Activated naive CD4-positive, alpha-beta T cell treated with anti-CD3 and anti-CD28 coated beads, Interleukin-2, amount 50 U/mL, for 72 hours (primary cell): ENCODE measurements around the gene RASL10B. TPM values are rescaled to one million over a fixed set of nuclear protein-coding genes. Genes with fewer than 3 reads are reported as not detected.
A peak's percentile ranks its signal among the peaks of the same experiment; 100 is the strongest.
"Not testable (repeated sequence)": the region's sequence is repeated elsewhere in the genome, so short reads cannot be mapped to it uniquely, and the experiment has no call there.

Experiments used
- ATAC-seq, 2 donors: fragments of 150-1000 bp; cut with Tn5 transposase; 2 replicates each; pipeline ENCODE4 v1.10.0; 2021; ENCODE audit warnings: mild to moderate bottlenecking in 2 of 2, moderate library complexity in 2 of 2
- DNase-seq, 2 donors: peaks; one replicate each; pipeline ENCODE4 v3.0.0; 2021 to 2022; ENCODE audit warnings: low spot score in 2 of 2
- H3K27ac Mint-ChIP-seq, 2 donors: one replicate each; pipeline ENCODE4 v1.8.0; 2022; ENCODE audit warnings: mild to moderate bottlenecking in 2 of 2, mixed read lengths in 2 of 2
- H3K36me3 Mint-ChIP-seq, 2 donors: one replicate each; pipeline ENCODE4 v1.8.0; 2022; ENCODE audit warnings: mixed read lengths in 2 of 2
- H3K9me3 Mint-ChIP-seq, 2 donors: one replicate each; pipeline ENCODE4 v1.8.0; 2022; ENCODE audit warnings: mixed read lengths in 2 of 2
- total RNA-seq, 2 donors: library from RNA; stranded (reverse); gene quantifications; one replicate each; pipeline ENCODE4 v1.2.3, GENCODE V29; 2022

Gene RASL10B, protein sequence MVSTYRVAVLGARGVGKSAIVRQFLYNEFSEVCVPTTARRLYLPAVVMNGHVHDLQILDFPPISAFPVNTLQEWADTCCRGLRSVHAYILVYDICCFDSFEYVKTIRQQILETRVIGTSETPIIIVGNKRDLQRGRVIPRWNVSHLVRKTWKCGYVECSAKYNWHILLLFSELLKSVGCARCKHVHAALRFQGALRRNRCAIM
- 1 to 10 TPM in 1 of 2 donors, not detected in 1; 1.1 TPM for total RNA-seq

- H3K9me3 Mint-ChIP-seq = no peaks in the 10 kb centered on the region
- no peaks in the 10 kb centered on the region for H3K36me3 Mint-ChIP-seq
- DNase-seq (peak in 1 of 2 donors; percentile 54), ATAC-seq (peak; percentile 54 to 76)
- H3K27ac Mint-ChIP-seq = peak within 1 kb of the TSS in 1 of 2 donors; percentile 58
Measured at GRCh38 chr17:35731239-35731916, at the start of gene RASL10B. Gene RASL10B (plus strand): TSS chr17:35731639. CDS start chr17:35735185, 3,546 bp downstream.

- DNase-seq = no peak
- Mint-ChIP-seq H3K27ac (no peak overlapping the region), H3K36me3 (peaks cover 18 to 51% of the 10 kb centered on the region in 2 donors), H3K9me3 (no peaks in the 10 kb centered on the region)
- no peak for ATAC-seq
Measured at GRCh38 chr17:35683591-35683990, 47.8 kb upstream of the RASL10B start.

DNA sequence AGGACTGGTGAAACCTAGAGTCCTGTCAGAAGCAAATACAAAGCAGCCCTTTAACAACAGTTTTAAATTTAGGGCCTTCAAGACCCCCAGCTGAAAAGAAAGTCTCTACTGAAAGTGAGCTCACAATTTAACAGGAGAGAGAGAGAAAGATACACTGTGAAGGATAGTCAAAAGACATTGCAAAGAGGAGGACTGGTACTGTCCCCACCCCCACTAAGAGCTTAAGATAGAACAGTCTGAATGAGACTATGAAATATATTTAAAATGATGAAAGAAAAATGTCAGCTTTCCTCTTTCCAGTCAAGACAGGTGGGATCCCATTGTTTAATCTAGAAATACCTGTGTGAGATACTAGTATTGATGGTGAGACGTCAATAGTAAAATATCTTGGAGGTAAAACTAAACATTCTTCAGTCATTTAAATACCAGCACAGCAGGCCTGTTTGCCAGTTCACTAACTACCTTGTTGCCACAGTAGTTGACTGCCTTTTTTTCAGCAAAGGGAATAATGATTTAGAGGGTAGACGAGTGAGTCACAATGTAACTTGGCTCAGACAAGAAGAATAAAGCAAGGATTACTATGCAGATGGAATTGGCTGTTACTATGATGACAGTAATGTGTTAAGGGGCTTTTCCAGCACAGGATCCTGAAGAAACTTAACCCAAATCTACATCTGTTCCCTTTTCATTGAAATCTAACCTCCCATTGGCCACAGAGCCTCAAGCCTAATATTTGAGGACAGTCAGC, 47.2 kb upstream of the RASL10B start:
- H3K27ac Mint-ChIP-seq = no peak overlapping the region
- DNase-seq (no peak), ATAC-seq (no peak)
- peaks cover 20 to 51% of the 10 kb centered on the region in 2 donors for H3K36me3 Mint-ChIP-seq
- H3K9me3 Mint-ChIP-seq = no peaks in the 10 kb centered on the region

GRCh38 chr17:35692512-35693210, 38.8 kb upstream of the RASL10B start:
- no peaks in the 10 kb centered on the region for H3K9me3 Mint-ChIP-seq
- H3K36me3 Mint-ChIP-seq = peaks cover 19 to 22% of the 10 kb centered on the region in 2 donors
- no peak overlapping the region for H3K27ac Mint-ChIP-seq
- DNase-seq = no peak
- ATAC-seq = no peak

GRCh38 chr17:35693662-35694061, 37.8 kb upstream of the RASL10B start:
- Mint-ChIP-seq H3K27ac (no peak overlapping the region), H3K9me3 (no peaks in the 10 kb centered on the region), H3K36me3 (peaks cover 9 to 12% of the 10 kb centered on the region in 2 donors)
- ATAC-seq = no peak
- DNase-seq = no peak

GRCh38 chr17:35694906-35695305, 36.5 kb upstream of the RASL10B start:
- DNase-seq (no peak), ATAC-seq (no peak)
- peaks cover 4% of the 10 kb centered on the region in 2 donors for H3K36me3 Mint-ChIP-seq
- no peaks in the 10 kb centered on the region for H3K9me3 Mint-ChIP-seq
- H3K27ac Mint-ChIP-seq = no peak overlapping the region

DNA sequence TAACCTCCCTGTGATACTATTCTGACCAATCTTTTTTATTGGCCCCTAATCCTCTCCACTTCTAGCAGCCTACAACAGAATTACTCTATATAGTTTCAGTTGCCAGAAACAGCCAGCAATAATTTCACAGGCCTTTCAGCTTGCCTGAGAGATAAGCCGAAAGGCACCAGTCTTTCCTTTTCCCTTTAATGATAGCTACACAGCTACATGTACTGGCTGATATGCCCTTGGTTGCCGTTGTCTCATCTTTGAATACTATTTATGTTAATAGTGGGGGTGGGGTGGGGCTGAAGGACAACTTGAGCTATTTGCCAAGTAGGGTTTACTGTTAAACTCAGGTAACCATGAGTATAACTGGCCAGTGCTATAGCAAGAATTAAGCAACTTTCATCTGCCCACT, 35.8 kb upstream of the RASL10B start:
- ATAC-seq (no peak), DNase-seq (no peak)
- no peak overlapping the region for H3K27ac Mint-ChIP-seq
- H3K9me3 Mint-ChIP-seq = no peaks in the 10 kb centered on the region
- H3K36me3 Mint-ChIP-seq = no peaks in the 10 kb centered on the region

GRCh38 chr17:35698800-35699199, 32.6 kb upstream of the RASL10B start:
- Mint-ChIP-seq H3K9me3 (peaks cover 0 to 7% of the 10 kb centered on the region in 2 donors), H3K36me3 (peaks cover 9 to 12% of the 10 kb centered on the region in 2 donors), H3K27ac (no peak overlapping the region)
- DNase-seq (no peak), ATAC-seq (no peak)

- Mint-ChIP-seq H3K27ac (no peak overlapping the region), H3K9me3 (peaks cover 0 to 7% of the 10 kb centered on the region in 2 donors), H3K36me3 (peaks cover 9 to 12% of the 10 kb centered on the region in 2 donors)
- DNase-seq (no peak), ATAC-seq (no peak)
Measured at GRCh38 chr17:35700150-35700549, 31.3 kb upstream of the RASL10B start.

DNA sequence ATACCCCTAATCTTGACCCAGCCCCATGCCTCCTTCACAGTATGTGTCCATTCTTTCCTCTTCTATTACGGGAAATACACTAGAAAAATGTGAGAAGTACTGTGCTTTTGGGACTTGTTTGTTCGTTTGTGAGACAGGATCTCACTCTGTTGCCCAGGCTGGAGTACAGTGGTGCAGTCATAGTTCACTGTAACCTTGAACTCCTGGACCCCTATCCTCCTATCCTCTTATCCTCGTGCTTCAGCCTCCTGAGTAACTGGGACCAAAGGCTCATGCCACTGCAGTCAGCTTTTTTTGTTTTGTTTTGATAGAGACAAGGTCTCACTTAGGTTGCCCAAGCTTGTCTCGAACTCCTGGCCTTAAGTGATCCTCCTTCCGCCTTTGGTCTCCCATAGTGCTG, 29.9 kb upstream of the RASL10B start:
- peaks cover 0 to 7% of the 10 kb centered on the region in 2 donors for H3K9me3 Mint-ChIP-seq
- no peak overlapping the region for H3K27ac Mint-ChIP-seq
- DNase-seq (no peak), ATAC-seq (no peak)
- peaks cover 9 to 12% of the 10 kb centered on the region in 2 donors for H3K36me3 Mint-ChIP-seq

DNA sequence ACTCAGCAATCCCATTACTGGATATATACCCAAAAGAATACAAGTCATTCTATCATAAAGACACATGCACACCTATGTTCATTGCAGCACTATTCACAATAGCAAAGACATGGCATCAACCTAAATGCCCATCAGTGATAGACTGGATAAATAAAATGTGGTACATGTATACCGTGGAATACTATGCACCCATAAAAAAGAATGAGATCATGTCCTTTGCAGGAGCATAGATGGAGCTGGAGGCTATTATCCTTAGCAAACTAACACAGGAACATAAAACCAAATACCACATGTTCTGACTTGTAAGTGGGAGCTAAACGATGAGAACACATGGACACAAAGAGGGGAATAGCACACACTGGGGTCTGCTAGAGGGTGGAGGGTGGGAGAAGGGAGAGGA, 28.1 kb upstream of the RASL10B start:
- H3K36me3 Mint-ChIP-seq = peaks cover 9 to 12% of the 10 kb centered on the region in 2 donors
- DNase-seq, H3K27ac Mint-ChIP-seq, H3K9me3 Mint-ChIP-seq, ATAC-seq: not testable (repeated sequence)

GRCh38 chr17:35705230-35705629, 26.2 kb upstream of the RASL10B start:
- DNase-seq (no peak), ATAC-seq (no peak)
- H3K36me3 Mint-ChIP-seq = peaks cover 9 to 14% of the 10 kb centered on the region in 2 donors
- H3K27ac Mint-ChIP-seq = peak overlapping the region in 1 of 2 donors; percentile 47
- peaks cover 0 to 7% of the 10 kb centered on the region in 2 donors for H3K9me3 Mint-ChIP-seq

GRCh38 chr17:35705705-35706104, 25.7 kb upstream of the RASL10B start:
- H3K9me3 Mint-ChIP-seq = peaks cover 0 to 7% of the 10 kb centered on the region in 2 donors
- H3K27ac Mint-ChIP-seq = peak overlapping the region in 1 of 2 donors; percentile 47
- H3K36me3 Mint-ChIP-seq = peaks cover 9 to 18% of the 10 kb centered on the region in 2 donors
- no peak for ATAC-seq
- DNase-seq = no peak

GRCh38 chr17:35708149-35708548, 23.3 kb upstream of the RASL10B start:
- H3K9me3 Mint-ChIP-seq = no peaks in the 10 kb centered on the region
- no peak for DNase-seq
- ATAC-seq = peak; percentile 54 to 92
- H3K27ac Mint-ChIP-seq = no peak overlapping the region
- H3K36me3 Mint-ChIP-seq = peaks cover 0 to 6% of the 10 kb centered on the region in 2 donors

GRCh38 chr17:35708951-35709350, 22.5 kb upstream of the RASL10B start:
- DNase-seq (no peak), ATAC-seq (no peak)
- no peak overlapping the region for H3K27ac Mint-ChIP-seq
- H3K9me3 Mint-ChIP-seq = no peaks in the 10 kb centered on the region
- H3K36me3 Mint-ChIP-seq = peaks cover 0 to 6% of the 10 kb centered on the region in 2 donors

- DNase-seq = no peak
- Mint-ChIP-seq H3K36me3 (peaks cover 0 to 6% of the 10 kb centered on the region in 2 donors), H3K9me3 (no peaks in the 10 kb centered on the region), H3K27ac (no peak overlapping the region)
- ATAC-seq = no peak
Measured at GRCh38 chr17:35709874-35710273, 21.6 kb upstream of the RASL10B start.
